Measurements from ENCODE around the gene RAD18.

RAD18 gene

GRCh38 chr3:8864402-8865350 is 98.6 kb downstream of the RAD18 start:
- no peak for DNase-seq (ENCODE audit: low read depth)

- no peak for DNase-seq (ENCODE audit: low read depth)
Observed at GRCh38 chr3:8863891-8864290, 99.4 kb downstream of the RAD18 start.

DNA sequence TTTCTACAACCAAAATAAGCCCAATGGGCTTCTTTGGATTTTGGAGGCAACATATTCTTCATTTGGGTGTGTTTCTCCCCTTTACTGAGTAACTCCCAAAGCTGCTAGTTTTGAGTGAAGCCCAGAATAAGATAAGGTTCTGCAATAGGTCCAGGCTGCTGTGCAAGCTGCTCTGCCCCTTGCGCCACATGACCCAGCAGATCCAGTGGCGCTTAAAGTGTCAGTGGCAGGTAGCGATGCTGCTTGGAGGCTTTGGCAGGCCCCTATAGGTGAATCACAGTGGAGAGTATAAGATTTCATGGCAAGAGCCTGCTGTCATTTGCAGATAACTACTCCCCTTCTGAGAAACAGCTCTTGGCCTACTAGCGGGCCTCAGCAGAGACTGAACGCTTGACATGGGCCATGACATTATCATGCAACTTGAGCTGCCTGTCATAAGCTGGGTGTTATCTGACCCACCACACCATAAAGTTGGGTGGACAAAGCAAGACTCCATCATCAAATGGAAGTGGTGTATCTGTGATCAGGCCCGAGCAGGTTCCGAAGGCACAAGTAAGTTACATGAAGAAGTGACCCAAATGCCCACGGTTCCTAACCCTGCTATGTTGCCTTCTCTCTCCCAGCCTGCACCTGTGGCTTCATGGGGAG is 105.4 kb downstream of the RAD18 start:
- no peak for DNase-seq (ENCODE audit: low read depth)

DNA sequence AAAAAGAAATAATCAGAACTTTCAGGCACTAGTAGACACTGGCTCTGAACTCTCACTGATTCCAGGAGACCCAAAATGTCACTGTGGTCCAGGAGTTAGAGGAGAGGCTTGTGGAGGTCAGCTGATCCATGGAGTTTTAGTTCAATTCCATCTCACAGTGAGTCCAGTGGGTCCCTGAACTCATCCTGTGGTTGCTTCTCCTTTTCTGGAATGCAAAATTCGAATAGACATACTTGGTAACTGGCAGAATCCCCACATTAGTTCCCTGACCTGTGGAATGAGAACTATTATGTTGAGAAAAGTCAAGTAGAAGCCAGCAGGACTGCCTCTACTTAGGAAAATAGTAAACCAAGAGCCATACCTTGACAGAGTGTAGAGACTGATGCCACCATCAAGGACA is 106.6 kb downstream of the RAD18 start:
- no peak for DNase-seq (ENCODE audit: low read depth)

GRCh38 chr3:8856071-8856470 is 107.2 kb downstream of the RAD18 start:
- DNase-seq (ENCODE audit: low read depth), result no peak

DNA sequence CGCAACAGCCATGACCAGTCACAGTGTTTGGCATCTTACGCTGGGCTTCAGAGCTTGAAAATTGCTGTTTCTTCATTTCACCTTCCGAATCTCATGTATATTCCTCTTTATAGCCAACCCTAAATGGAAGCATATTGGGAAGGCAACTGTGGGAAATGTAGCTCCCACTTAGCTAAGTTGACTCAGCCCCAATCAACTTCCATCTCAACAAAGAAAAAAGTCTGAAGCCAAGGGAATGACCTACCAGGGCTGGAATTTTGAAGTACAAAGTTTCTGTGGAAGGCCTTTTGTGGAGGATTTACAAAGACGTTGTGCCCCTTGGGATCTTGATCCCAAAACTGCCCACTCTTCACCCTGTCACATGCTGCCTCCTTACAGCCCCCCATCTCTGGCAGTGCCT is 108.6 kb downstream of the RAD18 start:
- no peak for DNase-seq (ENCODE audit: low read depth)

DNA sequence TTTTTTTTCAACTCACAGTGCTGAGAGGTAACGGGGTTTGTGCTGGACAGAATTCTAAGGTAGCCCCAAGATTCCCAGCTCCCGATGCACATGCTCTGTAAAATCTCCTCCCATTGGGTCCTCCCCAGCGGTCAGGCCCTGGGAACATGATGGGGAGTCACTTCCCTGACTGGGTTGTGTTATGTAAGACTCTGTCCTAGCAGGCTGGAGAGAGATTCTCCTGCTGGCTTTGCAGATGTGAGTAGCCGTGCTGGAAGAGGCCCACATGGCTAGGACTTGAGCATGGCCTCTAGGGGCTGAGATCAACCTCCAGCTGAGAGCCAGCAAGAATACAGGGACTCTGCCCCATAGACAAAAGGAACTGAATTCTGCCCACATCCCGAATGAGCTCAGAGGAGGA is 110.2 kb downstream of the RAD18 start:
- no peak for DNase-seq (ENCODE audit: low read depth)

DNA sequence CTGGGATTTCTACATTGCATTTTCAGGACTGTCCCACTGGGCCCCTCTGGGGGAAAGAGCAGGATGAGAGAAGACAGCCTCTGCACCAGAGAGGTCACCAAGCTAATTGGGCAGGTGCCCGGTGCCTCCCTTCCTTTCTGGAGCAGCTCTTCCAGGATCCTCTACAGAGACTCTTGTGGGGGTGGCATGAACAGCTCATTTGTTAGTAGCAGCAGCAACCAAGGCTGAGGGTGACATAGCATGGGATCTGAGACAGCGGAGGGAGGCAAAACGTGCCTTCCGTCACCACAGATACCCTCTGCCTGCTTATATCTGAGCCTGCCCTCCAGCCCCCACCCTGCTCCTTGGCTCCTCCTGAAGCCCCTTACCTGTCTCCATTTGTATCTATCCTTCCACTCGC is 110.8 kb downstream of the RAD18 start:
- no peak for DNase-seq (ENCODE audit: low read depth)

DNA sequence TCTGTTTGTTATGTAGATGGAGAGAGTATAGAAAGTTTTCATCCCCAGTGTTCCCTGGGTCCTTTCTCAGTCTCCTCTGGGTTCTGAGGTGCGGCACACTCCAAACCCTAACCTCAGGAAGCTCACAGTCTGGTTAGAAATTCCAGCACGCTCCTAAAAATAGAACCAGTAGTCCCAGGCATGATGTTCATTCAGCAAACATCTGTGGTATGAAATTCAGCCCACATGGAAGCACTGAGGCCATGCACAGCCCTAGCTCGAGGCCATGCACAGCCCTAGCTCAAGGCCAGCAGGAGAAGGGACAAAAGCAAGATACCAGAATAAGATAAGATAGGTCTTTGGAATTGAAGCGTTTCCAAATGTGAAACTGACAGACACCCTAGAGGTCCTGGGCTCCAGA is 111.6 kb downstream of the RAD18 start:
- DNase-seq (ENCODE audit: low read depth), result no peak

- DNase-seq (ENCODE audit: low read depth), result no peak
Observed at GRCh38 chr3:8848696-8849131, 114.6 kb downstream of the RAD18 start.

GRCh38 chr3:8847317-8847716 is 116.0 kb downstream of the RAD18 start:
- DNase-seq (ENCODE audit: low read depth), result no peak

- no peak for DNase-seq (ENCODE audit: low read depth)
Observed at GRCh38 chr3:8846176-8846575, 117.1 kb downstream of the RAD18 start.

GRCh38 chr3:8845641-8846040 is 117.6 kb downstream of the RAD18 start:
- DNase-seq (ENCODE audit: low read depth), result no peak

GRCh38 chr3:8843347-8843746 is 119.9 kb downstream of the RAD18 start:
- no peak for DNase-seq (ENCODE audit: low read depth)

DNA sequence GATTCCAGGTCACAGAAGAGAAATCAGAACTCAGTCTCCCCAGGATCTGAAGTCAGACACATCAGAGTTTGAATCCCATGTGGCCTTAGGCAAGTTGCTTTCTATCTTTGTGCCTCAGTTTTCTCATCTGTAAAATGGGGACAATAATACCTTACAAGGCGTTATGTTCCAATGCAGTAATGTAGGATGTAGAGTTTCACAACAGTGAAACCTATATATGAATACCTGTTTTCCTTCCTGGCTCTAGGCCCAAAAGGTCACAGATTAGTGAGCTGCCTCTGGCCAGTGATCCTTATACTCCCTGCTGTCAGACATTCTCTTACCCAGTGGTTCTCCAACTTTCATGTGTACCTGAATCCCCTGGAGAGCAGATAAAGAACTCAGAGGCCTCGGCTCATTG is 121.0 kb downstream of the RAD18 start:
- no peak for DNase-seq (ENCODE audit: low read depth)

- no peak for DNase-seq (ENCODE audit: low read depth)
Observed at GRCh38 chr3:8841472-8841871, 121.8 kb downstream of the RAD18 start.

- DNase-seq (ENCODE audit: low read depth), result no peak
Observed at GRCh38 chr3:8840556-8840955, 122.7 kb downstream of the RAD18 start.

GRCh38 chr3:8839607-8840325 is 123.5 kb downstream of the RAD18 start:
- no peak for DNase-seq (ENCODE audit: low read depth)

- no peak for DNase-seq (ENCODE audit: low read depth)
Observed at GRCh38 chr3:8838765-8839423, 124.4 kb downstream of the RAD18 start.

DNA sequence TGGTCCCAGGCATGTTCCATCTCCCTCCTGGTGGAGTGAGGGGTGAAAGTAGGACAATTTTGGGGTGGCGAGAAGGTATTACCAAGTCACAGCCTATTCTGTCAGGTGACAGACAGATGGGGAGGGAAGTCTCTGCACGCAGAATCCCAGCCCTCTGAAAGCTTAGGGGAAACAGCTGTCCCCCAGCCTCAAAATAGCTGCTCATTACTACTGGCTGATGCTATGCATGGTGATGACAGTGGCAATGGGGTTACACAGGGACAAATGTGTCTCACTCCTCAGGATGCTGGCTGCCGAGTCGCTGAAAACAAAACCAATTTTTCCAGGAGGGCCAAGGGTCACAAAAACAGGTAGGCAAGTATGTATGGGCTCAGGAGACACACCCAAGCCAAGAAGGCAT is 125.0 kb downstream of the RAD18 start:
- DNase-seq (ENCODE audit: low read depth), result no peak

- DNase-seq (ENCODE audit: low read depth), result no peak
Observed at GRCh38 chr3:8837162-8837561, 126.1 kb downstream of the RAD18 start.

DNA sequence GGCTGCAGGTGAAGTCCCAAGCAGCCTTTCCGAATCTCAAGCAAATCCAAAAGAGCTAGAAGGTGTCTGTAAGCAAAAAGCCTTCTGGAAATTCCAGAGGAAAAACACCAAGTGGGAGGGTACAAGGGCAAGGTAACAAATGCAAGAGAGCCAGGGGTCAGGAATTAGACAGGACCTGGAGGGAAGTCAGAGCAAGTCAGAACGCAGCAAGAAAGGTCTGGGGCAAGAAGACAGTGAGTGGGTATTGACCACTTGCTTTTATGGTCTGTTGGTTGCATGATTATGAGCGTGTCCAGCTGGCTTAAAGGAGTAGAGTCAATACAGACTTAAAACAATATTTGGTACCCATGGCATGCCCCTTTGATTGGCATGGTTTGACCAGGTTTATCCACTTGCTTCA is 127.2 kb downstream of the RAD18 start:
- DNase-seq (ENCODE audit: low read depth), result no peak

Data from activated T-cell treated with anti-CD3 and anti-CD28 coated beads for 24 hours (primary cell).